Panc1 (cell line): ENCODE measurements around the gene STXBP5. TPM values are rescaled to one million over a fixed set of nuclear protein-coding genes. Genes with fewer than 3 reads are reported as not detected.

ENCODE experiments used
- ATAC-seq: fragments of 200-7000 bp; cut with Tn5 transposase; 2 replicates; pipeline ENCODE4 v1.9.1; 2020; ENCODE audit warnings: mild to moderate bottlenecking, moderate library complexity
- BruUV-seq: library from RNA; stranded (reverse); fragments of 400-500 nt; replicated peaks from 2 replicates; lab custom pipeline; 2021; lab: Mats Ljungman, UMichigan
- CTCF ChIA-PET: fragments of 300-600 bp; sonication (Branson Sonifier 250); formaldehyde crosslinking; loops from one replicate; lab custom pipeline; 2022; ENCODE audit warnings: antibody characterized with exemption; lab: Charles Lee
- POLR2A ChIA-PET: fragments of 300-600 bp; sonication (Branson Sonifier 250); formaldehyde crosslinking; loops from one replicate; lab custom pipeline; 2022; ENCODE audit warnings: antibody characterized with exemption; lab: Charles Lee
- DNase-seq: peaks from one replicate; pipeline ENCODE4 v3.0.0-alpha.2; 2010; ENCODE audit warnings: low read depth, low spot score
- H3K27ac ChIP-seq: 2 replicates; pipeline ENCODE4 v1.5.1; 2011; ENCODE audit warnings: mild to moderate bottlenecking, low read length, inconsistent platforms
- H3K27me3 ChIP-seq: fragments of 200-500 bp; sonication (Bioruptor generic); 2 replicates; pipeline ENCODE4 v1.6.0; 2014; ENCODE audit warnings: low read length, inconsistent platforms; ENCODE audit not compliant: control insufficient read depth, insufficient read depth
- H3K36me3 ChIP-seq: fragments of 200-500 bp; sonication (Bioruptor generic); 2 replicates; pipeline ENCODE4 v1.5.1; 2014; ENCODE audit warnings: inconsistent platforms, mild to moderate bottlenecking, low read length, moderate library complexity; ENCODE audit not compliant: control insufficient read depth, insufficient read depth
- H3K4me1 ChIP-seq: 2 replicates; pipeline ENCODE4 v1.5.1; 2011; ENCODE audit warnings: inconsistent platforms, mild to moderate bottlenecking, low read length, moderate library complexity; ENCODE audit not compliant: control insufficient read depth, insufficient read depth
- H3K4me3 ChIP-seq, 2 experiments: 2 replicates each; pipeline ENCODE4 v1.5.1; 2011 to 2012; ENCODE audit warnings: low read depth in 2 of 2, low read length in 2 of 2, mild to moderate bottlenecking in 2 of 2, inconsistent platforms in 1 of 2, moderate library complexity in 1 of 2
- H3K9me3 ChIP-seq: fragments of 200-500 bp; sonication (Bioruptor generic); 2 replicates; pipeline ENCODE4 v1.5.1; 2014; ENCODE audit warnings: low read depth, mild to moderate bottlenecking, inconsistent platforms, low read length, moderate library complexity; ENCODE audit not compliant: control insufficient read depth, insufficient read depth
- POLR2AphosphoS5 ChIP-seq: IDR thresholded peaks from 2 replicates; pipeline ENCODE4 v1.6.1; 2012; ENCODE audit warnings: mild to moderate bottlenecking, low read depth, low read length, moderate library complexity
- REST ChIP-seq, 2 experiments: IDR thresholded peaks; 2 replicates each; pipeline ENCODE4 v1.6.1; 2011 to 2012; ENCODE audit warnings: low read depth in 2 of 2, control low read depth in 1 of 2, low read length in 1 of 2, mild to moderate bottlenecking in 1 of 2, moderate library complexity in 1 of 2; ENCODE audit not compliant: insufficient read depth in 1 of 2
- SIN3A ChIP-seq: IDR thresholded peaks from 2 replicates; pipeline ENCODE4 v1.6.1; 2012; ENCODE audit warnings: low read depth, mild to moderate bottlenecking, low read length, moderate library complexity, borderline replicate concordance; ENCODE audit not compliant: insufficient read depth
- TCF7L2 ChIP-seq: IDR thresholded peaks from 2 replicates; pipeline ENCODE4 v1.6.1; 2011; ENCODE audit warnings: mild to moderate bottlenecking, low read depth, low read length, inconsistent platforms
- in situ Hi-C: cut with HindIII; loops from 2 replicates; pipeline ENCODE4 v1.10.0; 2016; ENCODE audit warnings: low sequenced_read_pairs, low pct_unique_long_range_greater_than_20kb
- intact Hi-C: fragments of 100-400 bp; cut with micrococcal nuclease; formaldehyde crosslinking; loops from one replicate; pipeline ENCODE4 v1.10.0; 2022; ENCODE audit not compliant: unreplicated experiment
- total RNA-seq: library from RNA; stranded (reverse); gene quantifications from one replicate; pipeline ENCODE4 v1.2.1, GENCODE V29; 2021; ENCODE audit not compliant: unreplicated experiment
- TF ChIP-seq, protein P1 (sequence below): fragments of 450-650 bp; IDR thresholded peaks from 2 replicates; pipeline ENCODE4 v1.5.1; 2017; ENCODE audit warnings: mild to moderate bottlenecking

STXBP5 gene
- total RNA-seq, 1 experiment from 2014 or later = 77.8 TPM

DNA sequence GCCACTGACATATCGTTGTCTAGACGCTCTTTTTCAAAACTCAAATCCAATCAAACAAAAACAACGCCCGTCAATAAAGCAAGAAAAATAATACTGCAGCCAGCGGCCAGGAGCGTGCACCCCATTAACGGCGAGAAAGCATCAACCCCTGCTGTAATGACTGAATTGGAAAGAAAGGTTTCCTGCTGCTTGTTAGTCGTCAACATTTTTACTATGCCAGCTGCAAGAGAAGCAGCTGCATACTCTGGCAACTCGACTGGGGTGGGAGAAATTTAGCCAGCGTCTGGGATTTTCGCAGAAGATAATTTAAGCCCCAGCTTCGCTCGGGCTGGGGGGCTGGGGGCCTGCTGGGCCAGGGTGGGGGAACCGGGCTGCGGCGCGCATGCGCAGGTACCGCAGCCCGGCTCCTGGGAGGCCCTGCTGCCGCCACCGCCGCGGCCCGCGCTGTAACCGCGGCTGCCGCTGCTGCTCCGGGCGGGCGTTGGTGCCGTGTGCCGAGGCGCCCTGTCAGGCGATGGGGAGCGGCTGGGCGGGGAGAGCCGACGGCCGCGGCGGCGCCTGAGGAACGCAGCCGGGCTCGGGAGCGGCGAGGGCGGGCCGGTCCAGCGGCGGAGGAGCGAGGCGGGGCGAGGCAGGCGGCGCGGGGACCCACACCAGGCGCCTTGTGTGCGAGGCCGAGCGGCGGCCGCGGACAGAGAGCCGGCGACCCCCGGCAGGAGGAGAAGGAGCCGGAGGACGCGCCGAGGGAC is 732 bp upstream of the STXBP5 start:
- H3K27me3 ChIP-seq = no peaks in the 10 kb centered on the region
- H3K4me3 ChIP-seq = peak overlapping the region; percentile 92 to 95
- intact Hi-C loops (loop anchor here (2.0 kb wide), 2 partner anchors 289 to 299 kb away; no protein-coding TSS in a partner anchor), in situ Hi-C loops (no loop called here)
- ChIA-PET POLR2A (interaction anchor here (0.6 kb wide), 3 partner anchors 176 to 341 kb away, joined by 3 to 10 read pairs (median 9); no protein-coding TSS in a partner anchor), CTCF (no interaction called here)
- no TSS peak for BruUV-seq
- peak; percentile 84 for ATAC-seq
- H3K9me3 ChIP-seq = no peaks in the 10 kb centered on the region
- no peak for DNase-seq
- H3K36me3 ChIP-seq = peaks cover 5% of the 10 kb centered on the region; the same call in 1 of the 2 replicates
- peak overlapping the region; percentile 99 for H3K27ac ChIP-seq
- TF ChIP-seq SIN3A (no peak; the same call in 1 of the 2 replicates), TCF7L2 (no peak), POLR2AphosphoS5 (peak; percentile 62), REST (IDR thresholded peaks at IDR 0.05; ENCODE audit: insufficient read depth in 1 of 2, low read depth in 2 of 2, low read length in 1 of 2) (no peak)
- TF ChIP-seq, protein P1, sequence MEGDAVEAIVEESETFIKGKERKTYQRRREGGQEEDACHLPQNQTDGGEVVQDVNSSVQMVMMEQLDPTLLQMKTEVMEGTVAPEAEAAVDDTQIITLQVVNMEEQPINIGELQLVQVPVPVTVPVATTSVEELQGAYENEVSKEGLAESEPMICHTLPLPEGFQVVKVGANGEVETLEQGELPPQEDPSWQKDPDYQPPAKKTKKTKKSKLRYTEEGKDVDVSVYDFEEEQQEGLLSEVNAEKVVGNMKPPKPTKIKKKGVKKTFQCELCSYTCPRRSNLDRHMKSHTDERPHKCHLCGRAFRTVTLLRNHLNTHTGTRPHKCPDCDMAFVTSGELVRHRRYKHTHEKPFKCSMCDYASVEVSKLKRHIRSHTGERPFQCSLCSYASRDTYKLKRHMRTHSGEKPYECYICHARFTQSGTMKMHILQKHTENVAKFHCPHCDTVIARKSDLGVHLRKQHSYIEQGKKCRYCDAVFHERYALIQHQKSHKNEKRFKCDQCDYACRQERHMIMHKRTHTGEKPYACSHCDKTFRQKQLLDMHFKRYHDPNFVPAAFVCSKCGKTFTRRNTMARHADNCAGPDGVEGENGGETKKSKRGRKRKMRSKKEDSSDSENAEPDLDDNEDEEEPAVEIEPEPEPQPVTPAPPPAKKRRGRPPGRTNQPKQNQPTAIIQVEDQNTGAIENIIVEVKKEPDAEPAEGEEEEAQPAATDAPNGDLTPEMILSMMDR = no peak
- peaks cover 18% of the 10 kb centered on the region for H3K4me1 ChIP-seq

- Histone ChIP-seq H3K9me3 (no peaks in the 10 kb centered on the region), H3K4me3 (peak overlapping the region; percentile 62 to 92), H3K27ac (peak overlapping the region; percentile 95), H3K4me1 (peaks cover 25% of the 10 kb centered on the region), H3K36me3 (peaks cover 9% of the 10 kb centered on the region; the same call in 1 of the 2 replicates), H3K27me3 (no peaks in the 10 kb centered on the region)
- BruUV-seq = no TSS peak
- DNase-seq = no peak
- intact Hi-C loops = no loop called here
- no peak for TF ChIP-seq SIN3A
- TF ChIP-seq, protein P1 = no peak
- no peak for TF ChIP-seq POLR2AphosphoS5
- TF ChIP-seq REST (IDR thresholded peaks at IDR 0.05; ENCODE audit: insufficient read depth in 1 of 2, low read depth in 2 of 2, low read length in 1 of 2) = no peak
- no peak for TF ChIP-seq TCF7L2
- ATAC-seq = no peak
- in situ Hi-C loops = no loop called here
- CTCF ChIA-PET = no interaction called here
- POLR2A ChIA-PET = interaction anchor here (0.6 to 0.8 kb wide), 2 partner anchors 51 to 253 kb away, joined by 3 to 4 read pairs; no protein-coding TSS in a partner anchor
Observed at GRCh38 chr6:147204843-147205311, 660 bp downstream of the STXBP5 start.
